Limb (tissue), 2 donors: ENCODE results near the gene CNEP1R1.
"Not testable (repeated sequence)": the region's sequence is repeated elsewhere in the genome, so short reads cannot be mapped to it uniquely, and the experiment has no call there.

Source experiments
- DNase-seq, 2 donors: peaks; one replicate each; pipeline ENCODE4 v3.0.0-alpha.2; 2016; ENCODE audit errors: extremely low spot score in 2 of 2

Gene CNEP1R1, protein sequence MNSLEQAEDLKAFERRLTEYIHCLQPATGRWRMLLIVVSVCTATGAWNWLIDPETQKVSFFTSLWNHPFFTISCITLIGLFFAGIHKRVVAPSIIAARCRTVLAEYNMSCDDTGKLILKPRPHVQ

DNA sequence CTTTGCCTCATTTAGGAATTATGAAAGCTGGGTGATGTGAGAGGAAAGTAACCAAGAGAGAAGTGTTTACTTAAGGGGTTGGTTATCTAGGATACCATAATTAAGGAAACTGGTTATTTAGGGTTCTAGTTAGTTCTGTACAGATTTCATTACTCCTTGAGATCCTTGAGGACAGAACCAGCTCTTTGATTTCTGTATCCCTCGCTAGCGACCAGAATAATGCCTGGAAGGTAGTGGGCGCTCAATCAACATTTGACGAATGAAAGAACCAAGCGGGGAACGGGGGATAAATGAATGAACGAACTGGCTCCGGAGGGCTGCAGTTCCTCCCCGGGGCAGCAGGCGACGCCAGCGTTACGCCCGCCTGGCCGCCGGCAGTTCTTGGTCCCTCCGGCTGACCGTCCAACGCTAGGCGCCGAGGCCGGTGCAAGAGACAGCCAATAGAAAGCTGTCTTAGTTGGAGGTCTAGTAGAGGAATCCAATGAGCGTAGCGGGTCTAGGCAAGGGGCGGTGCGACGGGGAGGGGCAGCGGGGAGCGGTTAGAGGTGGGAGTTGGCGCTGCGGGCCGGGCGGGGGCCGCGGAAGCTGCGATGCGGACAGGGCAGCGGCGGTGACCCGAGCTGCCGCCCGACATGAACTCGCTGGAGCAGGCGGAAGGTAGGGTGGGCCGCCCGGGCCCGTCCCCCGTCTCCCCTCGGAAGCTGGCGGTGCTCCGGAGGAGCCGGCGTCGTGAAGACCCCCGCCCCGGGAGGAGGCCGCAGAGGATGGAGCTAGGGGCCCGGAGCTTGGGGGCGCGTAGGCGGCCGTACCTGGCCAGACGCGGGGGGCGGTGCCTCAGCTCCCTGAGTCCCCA is at the start of gene CNEP1R1:
Gene CNEP1R1 (plus strand): TSS at position 542 of the 853 bp plus-strand sequence. CDS start 91 bp downstream, at position 633.
- DNase-seq = peak; percentile 96 to 98

- DNase-seq = no peak
Measured at GRCh38 chr16:49977427-49977826, 47.6 kb upstream of the CNEP1R1 start.

DNA sequence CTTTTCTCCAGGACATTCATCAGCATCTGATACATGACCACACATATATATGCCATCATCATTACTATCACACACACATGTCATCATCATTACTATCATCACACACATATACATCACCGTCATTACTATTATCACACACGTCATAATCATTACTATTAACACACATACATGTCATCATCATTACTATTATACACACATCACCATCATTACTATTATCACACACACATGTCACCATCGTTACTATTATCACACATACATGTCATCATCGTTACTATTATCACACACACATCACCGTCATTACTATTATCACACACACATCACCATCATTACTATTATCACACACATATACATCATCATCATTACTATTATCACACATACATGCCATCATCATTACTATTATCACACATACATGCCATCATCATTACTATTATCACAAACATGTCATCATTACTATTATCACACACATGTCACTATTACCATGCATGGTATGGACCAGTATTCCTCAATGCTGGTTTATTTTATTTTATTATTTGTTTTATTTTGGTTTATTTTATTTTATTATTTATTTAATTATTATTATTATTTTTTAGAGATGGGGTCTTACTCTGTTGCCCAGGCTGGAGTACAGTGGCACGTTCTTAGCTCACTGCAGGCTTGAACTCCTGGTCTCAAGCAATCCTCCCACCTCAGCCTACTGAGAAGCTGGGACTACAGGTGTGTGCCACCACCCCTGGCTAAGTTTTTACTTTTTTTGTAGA is 46.3 kb upstream of the CNEP1R1 start:
- DNase-seq = no peak

- no peak for DNase-seq
Measured at GRCh38 chr16:49980166-49980565, 44.9 kb upstream of the CNEP1R1 start.

- no peak for DNase-seq
Measured at GRCh38 chr16:49986351-49987124, 38.5 kb upstream of the CNEP1R1 start.

GRCh38 chr16:49987381-49987780 is 37.6 kb upstream of the CNEP1R1 start:
- no peak for DNase-seq

GRCh38 chr16:49992825-49993224 is 32.2 kb upstream of the CNEP1R1 start:
- no peak for DNase-seq

DNA sequence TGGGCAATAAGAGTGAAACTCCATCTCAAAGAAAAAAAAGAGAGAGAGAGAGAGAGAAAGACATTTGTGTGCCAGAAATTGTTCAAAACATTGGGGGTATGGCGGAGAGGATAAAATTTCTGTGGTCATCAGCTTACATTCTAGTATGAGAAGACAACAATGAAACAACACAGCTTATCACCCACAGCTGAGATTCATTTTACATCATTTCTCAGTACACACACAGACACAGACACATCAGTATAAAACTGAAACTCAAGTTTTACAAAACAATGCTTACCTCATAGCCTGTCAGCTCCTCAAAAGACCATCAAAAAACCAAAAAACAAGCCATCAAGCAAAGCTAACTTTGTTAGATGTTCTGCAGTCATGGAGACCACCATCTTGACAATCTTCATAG is 31.4 kb upstream of the CNEP1R1 start:
- no peak for DNase-seq

GRCh38 chr16:49994006-49994405 is 31.0 kb upstream of the CNEP1R1 start:
- DNase-seq = no peak

GRCh38 chr16:49995720-49996119 is 29.3 kb upstream of the CNEP1R1 start:
- no peak for DNase-seq

DNA sequence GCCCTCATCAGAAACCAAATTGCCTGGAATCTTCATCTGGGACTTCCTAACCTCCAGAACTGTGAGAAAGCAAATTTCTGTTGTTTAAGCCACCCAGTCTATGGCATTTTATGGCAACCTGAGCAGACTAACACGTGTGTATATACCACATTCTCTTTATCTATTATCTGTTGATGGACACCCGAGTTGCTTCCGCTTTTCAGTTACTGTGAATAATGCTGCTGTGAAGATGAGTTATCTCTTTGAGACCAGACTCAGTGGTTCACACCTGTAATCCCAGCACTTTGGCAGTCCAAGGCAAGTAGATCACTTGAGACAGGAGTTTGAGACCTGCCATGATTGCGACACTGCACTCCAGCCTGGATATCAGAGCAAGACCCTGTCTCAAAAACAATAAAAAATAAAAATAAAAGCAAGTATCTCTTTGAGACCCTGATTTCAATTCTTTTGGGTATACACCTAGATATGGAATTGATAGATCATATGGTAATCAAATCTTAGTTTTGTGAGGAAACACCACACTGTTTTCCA is 27.2 kb upstream of the CNEP1R1 start:
- no peak for DNase-seq

DNA sequence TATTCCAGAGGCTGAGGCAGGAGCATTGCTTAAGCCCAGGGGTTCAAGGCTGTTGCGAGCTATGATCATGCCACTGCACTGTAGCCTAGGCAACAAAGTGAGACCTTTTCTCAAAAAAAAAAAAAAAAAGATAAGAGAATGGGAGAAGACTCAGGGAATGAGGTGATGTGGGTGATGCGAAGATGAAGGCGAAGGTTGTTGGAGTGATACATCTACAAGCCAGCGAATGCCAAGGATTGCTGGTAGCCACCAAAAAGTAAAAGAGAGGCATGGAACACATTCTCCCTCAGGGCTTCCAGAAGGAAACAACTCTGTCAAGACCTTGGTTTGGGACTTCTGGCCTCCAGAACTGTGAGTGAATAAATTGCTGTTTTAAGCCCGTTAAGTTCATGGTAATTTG is 26.0 kb upstream of the CNEP1R1 start:
- DNase-seq = no peak

GRCh38 chr16:50001144-50001543 is 23.9 kb upstream of the CNEP1R1 start:
- DNase-seq = no peak

- DNase-seq = no peak
Measured at GRCh38 chr16:50002190-50002589, 22.8 kb upstream of the CNEP1R1 start.

DNA sequence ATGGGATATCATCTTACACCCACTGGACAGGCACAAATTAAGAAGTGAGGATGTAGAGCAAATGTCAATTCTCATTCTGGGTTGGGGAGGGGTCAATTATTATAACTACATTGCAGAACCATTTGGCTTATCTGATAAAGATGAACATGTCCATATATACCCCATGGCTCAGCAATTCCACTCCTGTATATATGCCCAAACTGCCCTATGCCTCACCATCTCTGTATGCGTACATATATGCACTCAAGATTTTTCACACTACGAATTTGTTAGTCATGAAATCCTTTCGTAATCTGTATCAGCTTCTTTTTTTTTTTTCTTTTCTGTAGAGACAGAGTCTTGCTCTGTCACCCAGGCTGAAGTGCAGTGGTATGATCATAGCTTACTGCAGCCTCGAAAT is 20.8 kb upstream of the CNEP1R1 start:
- no peak for DNase-seq

- no peak for DNase-seq
Measured at GRCh38 chr16:50006964-50007363, 18.1 kb upstream of the CNEP1R1 start.

- no peak for DNase-seq
Measured at GRCh38 chr16:50007744-50008143, 17.3 kb upstream of the CNEP1R1 start.

DNA sequence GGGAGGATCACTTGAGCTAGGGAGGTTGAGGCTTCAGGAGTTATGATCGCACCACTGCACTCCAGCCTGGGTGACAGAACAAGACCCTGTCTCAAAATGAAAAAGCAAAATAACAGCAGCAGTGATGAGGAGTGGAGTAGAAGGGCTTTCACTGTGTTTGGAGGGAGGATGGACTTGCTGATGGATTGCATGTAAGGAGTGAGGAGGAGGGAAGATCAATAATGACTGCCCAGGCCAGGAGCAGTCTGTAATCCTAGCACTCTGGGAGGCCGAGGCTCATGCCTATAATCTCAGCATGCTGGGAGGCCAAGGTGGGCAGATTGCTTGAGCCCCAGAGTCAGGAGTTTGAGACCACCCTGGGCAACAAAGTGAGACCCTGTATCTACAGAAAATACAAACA is 14.8 kb upstream of the CNEP1R1 start:
- no peak for DNase-seq

DNA sequence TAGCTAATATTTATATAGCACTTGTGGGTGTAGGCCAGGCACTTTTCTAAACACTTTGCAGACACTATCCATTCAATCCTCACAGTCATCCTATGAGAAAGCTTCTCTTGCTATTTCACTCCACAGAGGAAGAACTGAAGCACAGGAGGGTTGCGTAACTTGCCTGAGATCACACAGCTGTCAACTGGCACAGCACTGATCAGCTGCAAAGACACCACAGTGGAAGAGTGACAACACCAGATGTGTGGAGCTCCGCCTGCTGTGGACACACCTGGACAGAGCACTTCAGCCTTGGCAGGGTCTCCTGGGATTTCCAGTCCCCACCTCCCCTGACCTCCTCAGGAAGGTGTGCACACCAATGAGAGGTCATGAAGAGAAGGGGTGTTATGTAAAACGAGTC is 13.3 kb upstream of the CNEP1R1 start:
- no peak for DNase-seq

- no peak for DNase-seq
Measured at GRCh38 chr16:50012182-50012581, 12.8 kb upstream of the CNEP1R1 start.

GRCh38 chr16:50014211-50014610 is 10.8 kb upstream of the CNEP1R1 start:
- DNase-seq = not testable (repeated sequence)
